H9 (cell line): ENCODE data around the gene RASGRP3. TPM values are rescaled to one million over a fixed set of nuclear protein-coding genes. Genes with fewer than 3 reads are reported as not detected.

Experiments used
- DNase-seq: peaks from one replicate; pipeline ENCODE4 v3.0.0-alpha.2; 2017
- H2AFZ ChIP-seq: one replicate; pipeline ENCODE4 v1.6.1; 2013; ENCODE audit warnings: mild to moderate bottlenecking, low read length, control low read depth, moderate library complexity
- H2AK5ac ChIP-seq: 2 replicates; pipeline ENCODE4 v1.6.1; 2013; ENCODE audit warnings: low read length, control low read depth, mixed read lengths; ENCODE audit not compliant: insufficient read length
- H2BK120ac ChIP-seq: one replicate; pipeline ENCODE4 v1.6.1; 2013; ENCODE audit warnings: low read depth, mild to moderate bottlenecking, low read length, control low read depth, inconsistent platforms; ENCODE audit not compliant: poor library complexity, severe bottlenecking
- H2BK12ac ChIP-seq: 2 replicates; pipeline ENCODE4 v1.6.1; 2013; ENCODE audit warnings: low read length, control low read depth, mixed read lengths, low read depth; ENCODE audit not compliant: insufficient read length
- H2BK15ac ChIP-seq: 2 replicates; pipeline ENCODE4 v1.6.1; 2013; ENCODE audit warnings: low read depth, low read length, control low read depth
- H2BK20ac ChIP-seq: one replicate; pipeline ENCODE4 v1.6.1; 2013; ENCODE audit warnings: low read depth, mild to moderate bottlenecking, low read length, control low read depth, inconsistent platforms; ENCODE audit not compliant: poor library complexity, severe bottlenecking
- H2BK5ac ChIP-seq: 2 replicates; pipeline ENCODE4 v1.6.1; 2013; ENCODE audit warnings: low read length, control low read depth, mixed read lengths; ENCODE audit not compliant: insufficient read length
- H3K14ac ChIP-seq: 2 replicates; pipeline ENCODE4 v1.6.1; 2013; ENCODE audit warnings: low read length, control low read depth; ENCODE audit not compliant: insufficient read depth
- H3K18ac ChIP-seq: 2 replicates; pipeline ENCODE4 v1.6.1; 2013; ENCODE audit warnings: low read depth, mild to moderate bottlenecking, mixed read lengths, low read length, control low read depth; ENCODE audit not compliant: insufficient read length
- H3K23ac ChIP-seq: 2 replicates; pipeline ENCODE4 v1.6.1; 2013; ENCODE audit warnings: low read length, control low read depth, mixed read lengths, low read depth; ENCODE audit not compliant: insufficient read length
- H3K23me2 ChIP-seq: 2 replicates; pipeline ENCODE4 v1.6.1; 2013; ENCODE audit warnings: low read depth, mild to moderate bottlenecking, mixed read lengths, low read length, control low read depth; ENCODE audit not compliant: insufficient read length, poor library complexity, severe bottlenecking
- H3K27ac ChIP-seq: 2 replicates; pipeline ENCODE4 v1.5.1; 2013; ENCODE audit warnings: low read length, control low read depth, mixed read lengths, low read depth; ENCODE audit not compliant: insufficient read length
- H3K27me3 ChIP-seq: 2 replicates; pipeline ENCODE4 v1.6.1; 2013; ENCODE audit warnings: low read length, control low read depth, inconsistent platforms; ENCODE audit not compliant: insufficient read depth
- H3K4ac ChIP-seq: 2 replicates; pipeline ENCODE4 v1.6.1; 2013; ENCODE audit warnings: low read depth, mild to moderate bottlenecking, control low read depth, inconsistent platforms, low read length, moderate library complexity
- H3K4me1 ChIP-seq: 2 replicates; pipeline ENCODE4 v1.6.1; 2013; ENCODE audit warnings: low read length, control low read depth, inconsistent platforms; ENCODE audit not compliant: insufficient read depth
- H3K4me2 ChIP-seq: 2 replicates; pipeline ENCODE4 v1.6.1; 2013; ENCODE audit warnings: low read length, control low read depth, mixed read lengths; ENCODE audit not compliant: insufficient read length, insufficient read depth
- H3K56ac ChIP-seq: 2 replicates; pipeline ENCODE4 v1.6.1; 2013; ENCODE audit warnings: low read depth, mild to moderate bottlenecking, mixed read lengths, low read length, control low read depth; ENCODE audit not compliant: insufficient read length
- H3K79me1 ChIP-seq: 2 replicates; pipeline ENCODE4 v1.6.1; 2013; ENCODE audit warnings: low read depth, mild to moderate bottlenecking, moderate library complexity, low read length, control low read depth, inconsistent platforms; ENCODE audit not compliant: insufficient read depth, poor library complexity, severe bottlenecking
- H3K79me2 ChIP-seq: 2 replicates; pipeline ENCODE4 v1.6.1; 2013; ENCODE audit warnings: low read length, control low read depth, inconsistent platforms; ENCODE audit not compliant: insufficient read depth
- H3K9ac ChIP-seq: 2 replicates; pipeline ENCODE4 v1.6.1; 2013; ENCODE audit warnings: low read length, control low read depth, mixed read lengths; ENCODE audit not compliant: insufficient read length; ENCODE audit errors: extremely low read depth
- H3K9me3 ChIP-seq: one replicate; pipeline ENCODE4 v1.6.1; 2013; ENCODE audit warnings: low read depth, low read length, inconsistent platforms; ENCODE audit not compliant: control insufficient read depth
- H3T11ph ChIP-seq: one replicate; pipeline ENCODE4 v1.6.1; 2013; ENCODE audit warnings: mild to moderate bottlenecking, low read length, control low read depth, inconsistent platforms
- H4K20me1 ChIP-seq: one replicate; pipeline ENCODE4 v1.6.1; 2013; ENCODE audit not compliant: control insufficient read depth, insufficient read length, insufficient read depth
- H4K5ac ChIP-seq: 2 replicates; pipeline ENCODE4 v1.6.1; 2013; ENCODE audit warnings: low read depth, mild to moderate bottlenecking, mixed read lengths, low read length, control low read depth; ENCODE audit not compliant: insufficient read length
- H4K8ac ChIP-seq: replicated peaks from 2 replicates; pipeline ENCODE4 v1.6.1; 2013; ENCODE audit warnings: low read length, control low read depth, mixed read lengths, low read depth; ENCODE audit not compliant: insufficient read length
- H4K91ac ChIP-seq: 2 replicates; pipeline ENCODE4 v1.6.1; 2013; ENCODE audit warnings: low read depth, mild to moderate bottlenecking, moderate library complexity, mixed read lengths, low read length, control low read depth; ENCODE audit not compliant: insufficient read length
- H3K27ac Mint-ChIP-seq, 3 experiments: 2 replicates in 2 of 3; 3 replicates in 1 of 3; pipeline ENCODE4 v1.8.0; 2020 to 2021; ENCODE audit warnings: mixed read lengths in 3 of 3, mild to moderate bottlenecking in 1 of 3, moderate library complexity in 1 of 3
- H3K27me3 Mint-ChIP-seq: 2 replicates; pipeline ENCODE4 v1.8.0; 2021; ENCODE audit warnings: low read depth, mild to moderate bottlenecking, moderate library complexity, mixed read lengths
- H3K36me3 Mint-ChIP-seq, 3 experiments: 2 replicates in 2 of 3; 3 replicates in 1 of 3; pipeline ENCODE4 v1.8.0; 2020 to 2021; ENCODE audit warnings: low read depth in 3 of 3, mixed read lengths in 3 of 3; ENCODE audit not compliant: insufficient read depth in 1 of 3
- H3K4me1 Mint-ChIP-seq, 2 experiments: 2 replicates each; pipeline ENCODE4 v1.8.0; 2020; ENCODE audit warnings: mixed read lengths in 2 of 2
- H3K4me3 Mint-ChIP-seq, 2 experiments: 2 replicates in 1 of 2; 3 replicates in 1 of 2; pipeline ENCODE4 v1.8.0; 2020 to 2021; ENCODE audit warnings: mild to moderate bottlenecking in 2 of 2, mixed read lengths in 2 of 2, moderate library complexity in 1 of 2
- H3K9me3 Mint-ChIP-seq, 2 experiments: 2 replicates in 1 of 2; 3 replicates in 1 of 2; pipeline ENCODE4 v1.8.0; 2020; ENCODE audit warnings: mild to moderate bottlenecking in 2 of 2, mixed read lengths in 2 of 2, moderate library complexity in 1 of 2
- WGBS: extraction: QIAGEN DNeasy Blood & Tissue Kit; methylation state at CpG from one replicate; pipeline ENCODE4 v1.1.7; 2013; ENCODE audit warnings: missing lambda C conversion rate, low lambda C conversion rate, mixed read lengths; ENCODE audit not compliant: insufficient read length; ENCODE audit errors: extremely low coverage; 5-methylcytosine and 5-hydroxymethylcytosine counted together
- total RNA-seq: library from RNA; stranded (reverse); gene quantifications from 2 replicates; pipeline ENCODE4 v1.2.1, GENCODE V29; 2021
- TF ChIP-seq, protein P1 (sequence below): fragments of 200-600 bp; sonication (generic); conservative IDR thresholded peaks from 3 replicates; pipeline ENCODE4 v1.8.0; 2021; ENCODE audit warnings: antibody characterized with exemption, mild to moderate bottlenecking

Gene RASGRP3
- total RNA-seq, 1 experiment from 2014 or later = not detected

DNA sequence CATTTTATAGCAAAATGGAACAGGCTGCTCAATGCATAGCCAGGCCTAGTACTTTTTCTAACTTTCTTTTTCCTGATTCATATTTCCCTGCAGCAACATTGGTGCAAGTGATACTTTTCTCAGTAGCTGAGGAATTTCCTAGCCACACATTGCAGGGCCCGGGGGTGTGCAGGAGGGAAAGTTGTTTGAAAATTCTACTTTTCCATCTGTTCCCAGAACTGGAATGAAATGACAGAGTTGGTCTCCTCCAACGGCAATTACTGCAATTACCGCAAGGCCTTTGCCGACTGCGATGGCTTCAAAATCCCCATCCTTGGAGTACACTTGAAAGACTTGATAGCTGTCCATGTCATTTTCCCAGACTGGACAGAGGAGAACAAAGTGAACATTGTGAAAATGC lies 50.5 kb downstream of the RASGRP3 start:
- H4K8ac ChIP-seq = no peak overlapping the region
- H3K36me3 Mint-ChIP-seq = 0 out of 7 replicates have a peak, but pooled peaks cover 0 to 2% (median 0%) of the 10 kb centered on the region in 3 experiments
- H2AK5ac ChIP-seq = no peak overlapping the region
- H3K4me2 ChIP-seq = no peak overlapping the region
- no peaks in the 10 kb centered on the region; the same call in 1 of the 2 replicates for H3K27me3 Mint-ChIP-seq
- H2BK20ac ChIP-seq = no peak overlapping the region
- H2BK15ac ChIP-seq = no peak overlapping the region
- no peak for DNase-seq
- no peaks in the 10 kb centered on the region for H3K9me3 Mint-ChIP-seq
- H3K4me1 Mint-ChIP-seq = peaks cover 0 to 4% of the 10 kb centered on the region in 2 experiments; a peak in 2 of 4 replicates
- H2BK5ac ChIP-seq = no peak overlapping the region
- H3K79me2 ChIP-seq = no peaks in the 10 kb centered on the region
- no peak overlapping the region for H3K27ac ChIP-seq
- H3K23ac ChIP-seq = no peak overlapping the region
- no peaks in the 10 kb centered on the region for H3K9me3 ChIP-seq
- H3T11ph ChIP-seq = no peak overlapping the region
- no peak overlapping the region for H2AFZ ChIP-seq
- no peak overlapping the region for H3K56ac ChIP-seq
- no peaks in the 10 kb centered on the region for H3K23me2 ChIP-seq
- no peak overlapping the region for H2BK12ac ChIP-seq
- H3K18ac ChIP-seq = no peak overlapping the region
- no peak overlapping the region for H3K4me3 Mint-ChIP-seq
- no peaks in the 10 kb centered on the region for H3K79me1 ChIP-seq
- H3K14ac ChIP-seq = no peak overlapping the region
- H4K91ac ChIP-seq = no peak overlapping the region
- H3K4me1 ChIP-seq = no peaks in the 10 kb centered on the region
- H4K5ac ChIP-seq = no peak overlapping the region
- H2BK120ac ChIP-seq = no peak overlapping the region
- no peak overlapping the region for H3K4ac ChIP-seq
- WGBS = no CpG with 5 or more reads among the region's 5 CpGs
- TF ChIP-seq, protein P1, sequence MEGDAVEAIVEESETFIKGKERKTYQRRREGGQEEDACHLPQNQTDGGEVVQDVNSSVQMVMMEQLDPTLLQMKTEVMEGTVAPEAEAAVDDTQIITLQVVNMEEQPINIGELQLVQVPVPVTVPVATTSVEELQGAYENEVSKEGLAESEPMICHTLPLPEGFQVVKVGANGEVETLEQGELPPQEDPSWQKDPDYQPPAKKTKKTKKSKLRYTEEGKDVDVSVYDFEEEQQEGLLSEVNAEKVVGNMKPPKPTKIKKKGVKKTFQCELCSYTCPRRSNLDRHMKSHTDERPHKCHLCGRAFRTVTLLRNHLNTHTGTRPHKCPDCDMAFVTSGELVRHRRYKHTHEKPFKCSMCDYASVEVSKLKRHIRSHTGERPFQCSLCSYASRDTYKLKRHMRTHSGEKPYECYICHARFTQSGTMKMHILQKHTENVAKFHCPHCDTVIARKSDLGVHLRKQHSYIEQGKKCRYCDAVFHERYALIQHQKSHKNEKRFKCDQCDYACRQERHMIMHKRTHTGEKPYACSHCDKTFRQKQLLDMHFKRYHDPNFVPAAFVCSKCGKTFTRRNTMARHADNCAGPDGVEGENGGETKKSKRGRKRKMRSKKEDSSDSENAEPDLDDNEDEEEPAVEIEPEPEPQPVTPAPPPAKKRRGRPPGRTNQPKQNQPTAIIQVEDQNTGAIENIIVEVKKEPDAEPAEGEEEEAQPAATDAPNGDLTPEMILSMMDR = no peak
- H4K20me1 ChIP-seq = no peaks in the 10 kb centered on the region
- H3K27ac Mint-ChIP-seq = no peak overlapping the region
- H3K9ac ChIP-seq = no peak overlapping the region
- no peaks in the 10 kb centered on the region for H3K27me3 ChIP-seq
